OCI-LY3 (cell line): ENCODE measurements around the gene MAMSTR.

Experiments used
- H2AFZ ChIP-seq: fragments of 200-600, 300-600 bp; shearing (Covaris generic); 2 replicates; pipeline ENCODE4 v1.6.0; 2014; ENCODE audit warnings: antibody characterized with exemption, low read depth, low read length
- H3K27ac ChIP-seq: fragments of 200-600, 300-600 bp; sonication (generic); 2 replicates; pipeline ENCODE4 v1.5.1; 2014; ENCODE audit warnings: mild to moderate bottlenecking, low read length, moderate library complexity, mixed read lengths
- H3K27me3 ChIP-seq: fragments of 200-600, 300-600 bp; sonication (generic); 2 replicates; pipeline ENCODE4 v1.6.1; 2014; ENCODE audit warnings: low read depth, low read length, mixed read lengths
- H3K36me3 ChIP-seq: fragments of 200-600, 300-600 bp; sonication (generic); replicated peaks from 2 replicates; pipeline ENCODE3; 2014; ENCODE audit warnings: low read depth, low read length, mixed read lengths
- H3K4me1 ChIP-seq: fragments of 300-600, 200-600 bp; sonication (generic); 2 replicates; pipeline ENCODE4 v1.6.1; 2014; ENCODE audit warnings: low read length, mixed read lengths
- H3K4me2 ChIP-seq: fragments of 200-600, 300-600 bp; sonication (generic); 2 replicates; pipeline ENCODE4 v1.6.1; 2014; ENCODE audit warnings: low read length, mixed read lengths
- H3K4me3 ChIP-seq: fragments of 300-600, 200-600 bp; sonication (generic); 2 replicates; pipeline ENCODE4 v1.5.1; 2014; ENCODE audit warnings: antibody characterized with exemption, mild to moderate bottlenecking, low read length, moderate library complexity
- H3K79me2 ChIP-seq: fragments of 300-600, 200-600 bp; shearing (Covaris generic); 2 replicates; pipeline ENCODE4 v1.6.1; 2014; ENCODE audit warnings: mild to moderate bottlenecking, low read length, mixed read lengths
- H3K9ac ChIP-seq: fragments of 300-600, 200-600 bp; shearing (Covaris generic); 2 replicates; pipeline ENCODE4 v1.6.0; 2014; ENCODE audit warnings: mild to moderate bottlenecking, low read length, moderate library complexity
- H3K9me3 ChIP-seq: fragments of 200-600, 300-600 bp; shearing (Covaris generic); 2 replicates; pipeline ENCODE4 v1.6.1; 2014; ENCODE audit warnings: low read length, mixed read lengths; ENCODE audit not compliant: insufficient read depth
- H4K20me1 ChIP-seq: fragments of 200-600, 300-600 bp; sonication (generic); 2 replicates; pipeline ENCODE4 v1.6.1; 2016; ENCODE audit warnings: low read length, mixed read lengths; ENCODE audit not compliant: insufficient read depth
- EZH2phosphoT487 ChIP-seq: fragments of 200-600 bp; shearing (Covaris generic); IDR thresholded peaks from 2 replicates; pipeline ENCODE4 v1.6.1; 2018; ENCODE audit warnings: antibody characterized with exemption, mixed run types, low read depth
- TF ChIP-seq, protein P1 (sequence below): fragments of 200-600, 300-600 bp; sonication (generic); IDR thresholded peaks from 2 replicates; pipeline ENCODE4 v1.5.1; 2014; ENCODE audit warnings: antibody characterized with exemption, low read length, low read depth

Gene MAMSTR

DNA sequence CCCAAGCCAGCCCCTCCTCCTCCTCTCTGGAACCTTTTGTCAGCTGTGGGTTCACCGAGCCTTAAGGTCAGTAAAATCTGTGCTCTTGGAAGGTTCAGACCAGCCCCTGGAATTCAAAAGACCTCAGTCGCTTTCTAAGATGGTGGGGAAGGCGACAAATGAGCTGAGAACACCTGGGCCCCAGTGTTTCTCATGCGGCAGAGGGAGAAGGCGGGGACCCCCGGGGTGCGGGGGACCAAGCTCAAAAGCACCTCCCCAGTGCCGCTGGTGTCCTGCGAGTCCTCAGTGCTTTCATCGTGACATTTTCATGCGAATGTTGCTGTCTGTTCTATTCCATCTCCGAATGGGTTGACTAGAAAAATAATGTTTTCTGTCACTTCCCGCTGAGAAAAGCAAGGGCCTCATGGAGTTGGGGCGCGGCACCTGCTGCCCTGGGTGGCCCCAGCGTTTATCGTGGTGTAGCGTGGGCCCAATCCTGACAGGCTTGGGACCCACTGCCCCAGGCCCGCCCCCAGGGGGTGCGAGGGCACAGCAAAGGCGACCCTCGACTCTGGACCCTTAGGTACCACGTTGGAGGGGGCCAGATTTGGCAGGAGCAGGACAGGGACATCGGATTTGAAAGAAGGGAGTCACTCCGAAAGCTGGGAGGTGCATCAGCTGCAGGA, 46.0 kb downstream of the MAMSTR start:
- H3K36me3 ChIP-seq = no peaks in the 10 kb centered on the region
- no peak overlapping the region for H3K4me2 ChIP-seq
- no peaks in the 10 kb centered on the region for H3K9me3 ChIP-seq
- H3K27me3 ChIP-seq = no peaks in the 10 kb centered on the region
- no peaks in the 10 kb centered on the region for H3K79me2 ChIP-seq
- no peak overlapping the region for H3K4me3 ChIP-seq
- H3K9ac ChIP-seq = no peak overlapping the region
- H3K4me1 ChIP-seq = peaks cover 5% of the 10 kb centered on the region
- H2AFZ ChIP-seq = no peak overlapping the region
- TF ChIP-seq EZH2phosphoT487 = no peak
- TF ChIP-seq, protein P1, sequence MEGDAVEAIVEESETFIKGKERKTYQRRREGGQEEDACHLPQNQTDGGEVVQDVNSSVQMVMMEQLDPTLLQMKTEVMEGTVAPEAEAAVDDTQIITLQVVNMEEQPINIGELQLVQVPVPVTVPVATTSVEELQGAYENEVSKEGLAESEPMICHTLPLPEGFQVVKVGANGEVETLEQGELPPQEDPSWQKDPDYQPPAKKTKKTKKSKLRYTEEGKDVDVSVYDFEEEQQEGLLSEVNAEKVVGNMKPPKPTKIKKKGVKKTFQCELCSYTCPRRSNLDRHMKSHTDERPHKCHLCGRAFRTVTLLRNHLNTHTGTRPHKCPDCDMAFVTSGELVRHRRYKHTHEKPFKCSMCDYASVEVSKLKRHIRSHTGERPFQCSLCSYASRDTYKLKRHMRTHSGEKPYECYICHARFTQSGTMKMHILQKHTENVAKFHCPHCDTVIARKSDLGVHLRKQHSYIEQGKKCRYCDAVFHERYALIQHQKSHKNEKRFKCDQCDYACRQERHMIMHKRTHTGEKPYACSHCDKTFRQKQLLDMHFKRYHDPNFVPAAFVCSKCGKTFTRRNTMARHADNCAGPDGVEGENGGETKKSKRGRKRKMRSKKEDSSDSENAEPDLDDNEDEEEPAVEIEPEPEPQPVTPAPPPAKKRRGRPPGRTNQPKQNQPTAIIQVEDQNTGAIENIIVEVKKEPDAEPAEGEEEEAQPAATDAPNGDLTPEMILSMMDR = no peak
- H3K27ac ChIP-seq = no peak overlapping the region
- H4K20me1 ChIP-seq = no peaks in the 10 kb centered on the region

DNA sequence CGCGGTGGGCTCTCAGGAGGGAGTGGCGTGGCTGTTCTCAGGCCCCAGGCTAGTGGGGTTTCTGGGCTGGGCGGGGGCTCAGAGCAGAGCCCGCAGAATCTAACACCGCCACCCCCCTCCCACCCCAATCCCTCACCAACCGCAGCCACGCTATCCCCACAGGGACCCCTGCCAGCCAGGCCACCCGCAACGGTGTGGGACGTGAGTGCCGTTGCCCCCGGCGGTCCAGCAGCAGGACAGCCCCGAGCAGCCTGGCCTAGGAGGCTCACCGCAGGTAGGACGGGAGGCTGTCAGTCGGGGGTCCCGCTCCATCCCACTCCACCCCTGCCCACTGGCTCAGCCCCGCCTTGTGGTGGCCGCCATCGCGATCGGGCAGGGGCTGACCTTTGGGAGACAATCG, 46.5 kb downstream of the MAMSTR start, which contains the start of gene NTN5:
Gene NTN5 (minus strand): TSS at position 24 of the 400 bp plus-strand sequence. CDS start 2,031 bp downstream, outside the sequence.
- no peak within 1 kb of the TSS for H3K9ac ChIP-seq

DNA sequence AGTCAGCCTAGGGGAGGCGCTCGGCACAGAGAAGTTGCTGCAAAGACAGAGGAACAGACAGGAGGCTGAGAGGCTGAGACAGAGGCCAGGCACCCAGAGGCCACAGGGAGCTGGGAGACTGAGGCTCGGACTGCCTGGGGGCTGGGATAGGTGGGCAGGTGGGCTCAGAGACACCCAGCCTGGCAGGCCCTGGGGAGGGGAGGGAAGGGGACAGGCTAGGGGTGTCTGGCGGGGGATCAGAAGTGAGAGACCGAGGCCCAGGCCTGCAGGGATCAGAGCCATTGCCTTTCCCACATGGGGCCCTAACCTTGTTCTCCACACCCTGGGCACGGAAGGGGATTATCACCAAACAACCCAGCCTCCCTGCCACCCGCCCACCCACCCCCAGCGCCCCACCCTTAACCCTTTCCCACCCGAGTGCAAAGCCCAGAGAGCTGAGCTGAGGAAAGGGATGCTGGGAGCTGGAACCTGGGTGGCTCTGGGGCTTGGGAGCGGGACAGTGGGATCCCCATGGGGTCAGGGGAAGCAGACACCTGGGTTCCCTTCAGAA, 48.0 kb downstream of the MAMSTR start:
- no peaks in the 10 kb centered on the region for H3K27me3 ChIP-seq
- no peak overlapping the region for H3K9ac ChIP-seq
- no peaks in the 10 kb centered on the region for H3K9me3 ChIP-seq
- H3K4me3 ChIP-seq = no peak overlapping the region
- H3K79me2 ChIP-seq = no peaks in the 10 kb centered on the region
- no peaks in the 10 kb centered on the region for H3K36me3 ChIP-seq
- no peak overlapping the region for H3K4me2 ChIP-seq
- H3K4me1 ChIP-seq = peaks cover 5% of the 10 kb centered on the region
- H2AFZ ChIP-seq = no peak overlapping the region
- H3K27ac ChIP-seq = no peak overlapping the region
- H4K20me1 ChIP-seq = no peaks in the 10 kb centered on the region
- TF ChIP-seq, protein P1 = no peak
- TF ChIP-seq EZH2phosphoT487 = no peak

More for the DNA sequence above, 46.5 kb downstream of the MAMSTR start, which contains the start of gene NTN5:
- no peak for TF ChIP-seq EZH2phosphoT487
- TF ChIP-seq, protein P1 = no peak
- Histone ChIP-seq H3K27me3 (no peaks in the 10 kb centered on the region), H4K20me1 (no peaks in the 10 kb centered on the region), H3K4me2 (no peak within 1 kb of the TSS), H2AFZ (no peak within 1 kb of the TSS), H3K27ac (no peak within 1 kb of the TSS), H3K36me3 (no peaks in the 10 kb centered on the region), H3K79me2 (no peaks in the 10 kb centered on the region), H3K4me3 (no peak within 1 kb of the TSS), H3K4me1 (peaks cover 5% of the 10 kb centered on the region), H3K9me3 (no peaks in the 10 kb centered on the region)

DNA sequence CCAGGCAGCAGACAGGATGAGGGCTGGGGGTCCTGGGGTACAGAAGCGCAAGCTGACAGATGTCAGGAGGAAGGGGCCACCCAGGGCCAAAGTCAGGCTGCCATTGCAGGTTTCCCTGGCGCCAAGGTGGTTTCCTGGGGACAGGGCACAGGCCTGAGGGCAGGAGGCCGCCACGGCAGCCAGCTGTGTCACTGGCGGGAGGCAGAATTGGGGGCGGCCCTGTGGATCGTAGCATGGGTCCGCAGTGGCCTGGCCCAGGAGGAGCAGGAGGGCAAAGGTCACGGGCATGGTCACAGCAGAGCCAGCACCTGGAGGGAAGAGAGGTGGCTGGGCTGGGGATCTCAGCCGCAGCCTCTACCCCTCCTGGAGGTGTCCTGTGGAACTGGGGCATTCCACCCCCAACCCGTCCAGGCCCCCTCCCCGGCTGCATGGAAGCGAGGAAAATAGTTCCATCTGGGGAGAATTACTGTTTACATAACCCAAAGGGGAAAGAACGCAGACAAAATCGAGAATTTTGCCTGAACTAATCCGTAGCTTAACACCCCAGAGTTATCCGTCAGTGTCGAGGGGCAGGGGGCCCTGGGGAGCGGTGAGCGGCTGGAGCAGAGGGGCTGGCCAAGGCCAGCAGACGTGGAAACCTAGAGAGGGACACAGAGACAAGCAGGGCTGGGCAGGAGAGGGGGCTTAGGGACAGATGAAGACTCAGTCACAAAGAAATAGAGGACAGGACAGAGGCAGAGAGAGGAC, 48.7 kb downstream of the MAMSTR start:
- Histone ChIP-seq H3K4me2 (no peak overlapping the region), H3K27me3 (no peaks in the 10 kb centered on the region), H4K20me1 (no peaks in the 10 kb centered on the region), H3K27ac (no peak overlapping the region), H3K79me2 (no peaks in the 10 kb centered on the region), H3K9ac (no peak overlapping the region), H3K36me3 (no peaks in the 10 kb centered on the region), H3K9me3 (no peaks in the 10 kb centered on the region), H3K4me3 (no peak overlapping the region), H3K4me1 (peaks cover 5% of the 10 kb centered on the region), H2AFZ (no peak overlapping the region)
- TF ChIP-seq, protein P1 = no peak
- TF ChIP-seq EZH2phosphoT487 = no peak
